ENCODE measurements around the gene VWA2. TPM values are rescaled to one million over a fixed set of nuclear protein-coding genes. Genes with fewer than 3 reads are reported as not detected.

Gene VWA2
- total RNA-seq, 1 experiment from 2014 or later = not detected

- Histone ChIP-seq H3K27me3 (ENCODE audit: insufficient read depth, low read length) (no peaks in the 10 kb centered on the region), H3K4me2 (ENCODE audit: low read length) (no peak overlapping the region), H3K9ac (ENCODE audit: low read length) (no peak overlapping the region), H3K27ac (ENCODE audit: low read depth, low read length) (no peak overlapping the region), H3K4me3 (replicated peaks in 1 of 2; ENCODE audit: low read depth in 1 of 2, low read length in 2 of 2) (no peak overlapping the region), H4K20me1 (ENCODE audit: insufficient read depth) (no peaks in the 10 kb centered on the region), H3K9me3 (ENCODE audit: control insufficient read depth in 1 of 2, insufficient read depth in 1 of 2, low read depth in 1 of 2, low read length in 2 of 2) (no peaks in the 10 kb centered on the region), H3K79me2 (ENCODE audit: insufficient read depth, low read length) (no peaks in the 10 kb centered on the region), H3K9me2 (ENCODE audit: insufficient read depth) (no peaks in the 10 kb centered on the region), H2AFZ (ENCODE audit: low read depth, low read length, poor library complexity, severe bottlenecking) (no peak overlapping the region), H3K36me3 (ENCODE audit: control insufficient read depth in 1 of 2, insufficient read depth in 2 of 2, low read length in 2 of 2) (no peaks in the 10 kb centered on the region), H3K4me1 (ENCODE audit: control insufficient read depth in 1 of 2, insufficient read depth in 2 of 2, low read length in 2 of 2) (no peaks in the 10 kb centered on the region)
- DNase-seq (ENCODE audit: low read depth, low spot score) (no peak), ATAC-seq (no peak)
- POLR2A ChIA-PET = no interaction called here
- intact Hi-C loops (cut with micrococcal nuclease) = no loop called here
- RAD21 ChIA-PET (ENCODE audit: low non-redundant PET in 1 of 2, low total read pairs in 2 of 2, uncharacterized antibody in 2 of 2, unreplicated experiment in 2 of 2) = no interaction called here
- BruUV-seq (replicated peaks) = no TSS peak
- TF ChIP-seq POLR2A (IDR thresholded peaks at IDR 0.05; ENCODE audit: borderline replicate concordance, extremely low read depth, insufficient read depth, insufficient read length) = no peak
- TF ChIP-seq ZFX (IDR thresholded peaks at IDR 0.05) = no peak
- TF ChIP-seq FOSL1 (IDR thresholded peaks at IDR 0.05; ENCODE audit: low read depth) = no peak
- no peak for TF ChIP-seq CTCF (IDR thresholded peaks at IDR 0.05 in 2 of 3, conservative IDR thresholded peaks at IDR 0.05 in 1 of 3; ENCODE audit: borderline replicate concordance in 1 of 3, insufficient read depth in 1 of 3, low read depth in 2 of 3, low read length in 2 of 3)
- no peak for TF ChIP-seq SRF (IDR thresholded peaks at IDR 0.05; ENCODE audit: low read depth)
- no peak for TF ChIP-seq JUND (IDR thresholded peaks at IDR 0.05)
- no peak for TF ChIP-seq CBX3 (IDR thresholded peaks at IDR 0.05; ENCODE audit: low read depth)
- no peak for TF ChIP-seq CEBPB (IDR thresholded peaks at IDR 0.05; ENCODE audit: low read depth)
- TF ChIP-seq SP1 (IDR thresholded peaks at IDR 0.05; ENCODE audit: low read depth) = no peak
- TF ChIP-seq REST (IDR thresholded peaks at IDR 0.05; ENCODE audit: low read depth) = no peak
- TF ChIP-seq, protein P1, sequence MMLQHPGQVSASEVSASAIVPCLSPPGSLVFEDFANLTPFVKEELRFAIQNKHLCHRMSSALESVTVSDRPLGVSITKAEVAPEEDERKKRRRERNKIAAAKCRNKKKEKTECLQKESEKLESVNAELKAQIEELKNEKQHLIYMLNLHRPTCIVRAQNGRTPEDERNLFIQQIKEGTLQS (IDR thresholded peaks at IDR 0.05) = no peak
- no peak for TF ChIP-seq RAD21 (IDR thresholded peaks at IDR 0.05; ENCODE audit: low read depth)
- TF ChIP-seq EGR1 (IDR thresholded peaks at IDR 0.05; ENCODE audit: low read depth) = no peak
- no peak for TF ChIP-seq YY1 (IDR thresholded peaks at IDR 0.05; ENCODE audit: extremely low read depth, insufficient replicate concordance, low read depth, low read length)
- CTCF ChIA-PET = no interaction called here
These were observed 44.0 kb downstream of the VWA2 start for GRCh38 chr10:114283091-114283490.

Data from HCT116 (cell line).